OCI-LY3 (cell line): ENCODE results near the gene ECI2.

Source experiments
- CTCF ChIP-seq: fragments of 200-600, 300-600 bp; sonication (generic); IDR thresholded peaks from 2 replicates; pipeline ENCODE4 v1.5.1; 2014; ENCODE audit warnings: antibody characterized with exemption, low read length, low read depth
- EZH2phosphoT487 ChIP-seq: fragments of 200-600 bp; shearing (Covaris generic); IDR thresholded peaks from 2 replicates; pipeline ENCODE4 v1.6.1; 2018; ENCODE audit warnings: antibody characterized with exemption, mixed run types, low read depth

GRCh38 chr6:4167833-4168232, 32.5 kb upstream of the ECI2 start:
- TF ChIP-seq EZH2phosphoT487, result no peak
- no peak for TF ChIP-seq CTCF
